ENCODE results near the gene HOMER2. TPM values are rescaled to one million over a fixed set of nuclear protein-coding genes. Genes with fewer than 3 reads are reported as not detected.
"Not testable (repeated sequence)": the region's sequence is repeated elsewhere in the genome, so short reads cannot be mapped to it uniquely, and the experiment has no call there.

The HOMER2 gene
- total RNA-seq, 2 donors from 2014 or later = 2.7 to 3.0 TPM

GRCh38 chr15:82874961-82875360 is 77.6 kb downstream of the HOMER2 start:
- peak; percentile 62 for DNase-seq (ENCODE audit: low spot score)
- intact Hi-C loops (cut with DNase I) = no loop called here

DNA sequence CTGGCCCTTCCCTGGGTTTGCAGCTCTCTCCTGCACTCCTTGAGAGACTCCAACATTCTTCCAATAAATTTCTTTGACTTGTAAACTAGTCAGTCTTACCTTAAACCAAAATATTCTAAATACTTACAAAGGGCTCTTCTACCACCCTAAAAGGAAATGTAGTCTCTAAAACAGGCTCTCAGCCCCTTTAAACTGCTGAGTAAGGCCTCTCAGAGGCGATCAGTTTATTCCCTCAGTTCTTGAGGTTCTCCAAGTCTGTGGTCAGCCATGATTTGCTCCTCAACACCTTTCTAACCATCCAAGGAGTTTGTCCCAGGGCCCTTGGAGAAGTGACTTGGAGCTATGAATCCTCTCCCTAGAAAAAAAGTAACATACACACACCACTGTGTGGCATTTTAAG is 78.3 kb downstream of the HOMER2 start:
- intact Hi-C loops (cut with DNase I) = no loop called here
- peak; percentile 32 for DNase-seq (ENCODE audit: low spot score)

DNA sequence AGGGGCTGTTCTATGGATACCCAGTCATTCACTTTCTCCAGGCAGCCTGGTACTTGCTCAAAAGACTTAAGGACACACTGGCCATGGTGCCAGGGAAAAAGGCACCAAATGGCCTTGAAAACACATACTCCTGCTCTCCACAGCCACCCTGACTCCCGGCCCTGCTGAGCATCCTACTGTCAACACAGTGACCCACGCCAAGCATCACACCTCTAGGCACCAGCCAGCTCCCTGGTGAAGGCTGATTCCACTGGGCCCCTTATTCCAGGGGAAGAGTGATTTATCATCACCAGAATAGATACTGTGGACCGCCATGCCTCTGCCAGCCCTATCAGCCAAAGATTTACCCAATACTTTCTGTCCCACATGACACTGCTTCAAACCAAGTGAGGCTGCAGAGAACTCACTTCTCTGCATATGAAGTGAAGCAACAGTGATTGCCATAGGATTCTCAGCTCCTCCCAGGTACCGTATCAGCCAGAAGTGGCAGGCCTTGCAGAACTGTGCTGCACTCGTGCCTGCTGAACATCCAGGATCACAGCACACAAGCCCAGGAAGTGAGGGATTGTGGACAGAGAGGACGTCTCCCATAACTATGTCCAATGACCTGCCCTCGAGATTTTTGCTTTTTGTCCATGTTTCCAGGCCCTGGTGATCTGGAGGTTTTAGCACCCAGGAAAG is 79.4 kb downstream of the HOMER2 start:
- intact Hi-C loops (cut with DNase I) = no loop called here
- peak; percentile 8 for DNase-seq (ENCODE audit: low spot score)

- peak; percentile 46 for DNase-seq (ENCODE audit: low spot score)
- intact Hi-C loops (cut with DNase I) = no loop called here
Observed at GRCh38 chr15:82871832-82872484, 80.6 kb downstream of the HOMER2 start.

- intact Hi-C loops (cut with DNase I) = no loop called here
- peak; percentile 53 for DNase-seq (ENCODE audit: low spot score)
Observed at GRCh38 chr15:82871358-82871757, 81.2 kb downstream of the HOMER2 start.

DNA sequence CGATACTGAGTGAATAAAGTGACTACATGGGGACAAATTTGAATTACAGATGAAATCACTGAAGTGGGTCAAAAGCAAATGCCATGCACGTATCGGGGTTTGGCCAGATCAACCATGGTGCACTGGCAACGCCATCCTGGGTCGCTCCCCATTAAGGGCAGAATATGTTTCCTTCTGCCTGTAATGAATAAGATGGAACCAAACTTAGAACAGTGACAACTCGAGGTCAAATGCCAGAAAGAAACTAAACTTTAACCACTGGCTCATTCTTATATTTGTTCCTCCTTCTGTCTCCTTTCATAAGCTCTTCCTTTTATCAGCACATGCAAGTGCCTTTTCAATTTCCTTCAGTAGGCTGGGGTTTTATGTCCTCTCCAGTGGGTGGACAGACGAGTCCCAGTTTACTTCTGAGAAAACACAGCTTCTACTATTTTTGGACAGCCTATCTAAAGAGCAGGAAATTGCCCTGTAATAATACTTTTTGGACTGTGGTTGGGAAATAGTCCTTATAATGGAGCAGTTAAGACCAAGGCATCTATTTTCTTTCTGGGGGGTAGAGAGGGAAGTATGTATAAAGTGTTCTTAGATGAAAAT is 81.7 kb downstream of the HOMER2 start:
- DNase-seq (ENCODE audit: low spot score) = no peak
- intact Hi-C loops (cut with DNase I) = no loop called here

DNA sequence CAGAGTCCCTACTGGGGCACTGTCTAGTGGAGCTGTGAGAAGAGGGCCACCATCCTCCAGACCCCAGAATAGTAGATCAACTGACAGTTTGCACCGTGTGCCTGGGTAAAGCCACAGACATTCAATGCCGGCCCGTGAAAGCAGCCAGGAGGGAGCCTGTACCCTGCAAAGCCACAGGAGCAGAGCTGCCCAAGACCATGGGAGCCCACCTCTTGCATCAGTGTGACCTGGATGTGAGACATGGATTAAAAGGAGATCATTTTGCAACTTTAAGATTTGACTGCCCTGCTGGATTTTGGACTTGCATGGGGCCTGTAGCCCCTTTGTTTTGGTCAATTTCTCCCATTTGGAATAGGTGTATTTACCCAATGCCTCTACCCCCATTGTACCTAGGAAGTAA is 86.5 kb downstream of the HOMER2 start:
- peak; percentile 40 for DNase-seq (ENCODE audit: low spot score)
- intact Hi-C loops (cut with DNase I) = not testable (repeated sequence)

DNA sequence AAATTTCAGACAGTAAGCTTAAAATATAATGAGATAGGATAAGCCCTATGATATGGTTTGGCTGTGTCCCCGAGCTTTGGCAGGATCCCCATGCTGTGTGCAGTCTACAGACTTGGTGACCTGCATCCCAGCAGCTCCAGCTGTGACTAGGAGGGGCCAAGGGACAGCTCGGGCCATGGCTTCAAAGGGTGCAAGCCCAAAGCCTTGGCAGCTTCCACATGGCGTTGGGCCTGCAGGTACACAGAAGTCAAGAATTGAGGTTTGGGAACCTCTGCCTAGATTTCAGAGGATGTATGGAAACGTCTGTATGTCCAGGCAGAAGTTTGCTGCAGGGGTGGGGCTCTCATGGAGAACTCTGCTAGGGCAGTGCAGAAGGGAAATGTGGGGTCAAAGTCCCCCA is 86.9 kb downstream of the HOMER2 start:
- DNase-seq (ENCODE audit: low spot score) = peak; percentile 55
- intact Hi-C loops (cut with DNase I) = not testable (repeated sequence)

GRCh38 chr15:82864967-82865366 is 87.6 kb downstream of the HOMER2 start:
- no peak for DNase-seq (ENCODE audit: low spot score)
- intact Hi-C loops (cut with DNase I) = no loop called here

- peak; percentile 43 for DNase-seq (ENCODE audit: low spot score)
Observed at GRCh38 chr15:82862886-82863285, 89.6 kb downstream of the HOMER2 start.

DNA sequence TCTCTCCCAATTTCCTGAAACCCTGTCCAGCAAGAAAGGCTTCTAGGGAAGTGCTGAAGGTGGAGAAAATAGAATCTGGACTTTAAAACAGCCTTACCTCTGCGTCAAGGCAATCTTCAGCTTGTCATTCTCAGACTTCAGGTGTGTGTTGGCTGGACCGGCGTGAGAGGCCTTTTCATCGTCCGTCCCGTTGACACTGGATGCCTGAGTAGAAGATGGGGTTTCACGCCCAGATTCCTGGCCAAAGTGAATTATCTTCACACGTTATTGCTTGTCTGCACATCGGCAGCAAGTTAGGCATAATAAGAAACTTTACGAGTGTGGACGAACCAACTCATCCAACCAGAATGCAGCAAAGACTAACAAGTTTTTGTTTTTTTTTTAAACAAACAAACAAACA is 93.6 kb downstream of the HOMER2 start:
- intact Hi-C loops (cut with DNase I) = no loop called here
- DNase-seq (ENCODE audit: low spot score) = peak; percentile 31

More at GRCh38 chr15:82862886-82863285, 89.6 kb downstream of the HOMER2 start:
- intact Hi-C loops (cut with DNase I) = no loop called here

DNA sequence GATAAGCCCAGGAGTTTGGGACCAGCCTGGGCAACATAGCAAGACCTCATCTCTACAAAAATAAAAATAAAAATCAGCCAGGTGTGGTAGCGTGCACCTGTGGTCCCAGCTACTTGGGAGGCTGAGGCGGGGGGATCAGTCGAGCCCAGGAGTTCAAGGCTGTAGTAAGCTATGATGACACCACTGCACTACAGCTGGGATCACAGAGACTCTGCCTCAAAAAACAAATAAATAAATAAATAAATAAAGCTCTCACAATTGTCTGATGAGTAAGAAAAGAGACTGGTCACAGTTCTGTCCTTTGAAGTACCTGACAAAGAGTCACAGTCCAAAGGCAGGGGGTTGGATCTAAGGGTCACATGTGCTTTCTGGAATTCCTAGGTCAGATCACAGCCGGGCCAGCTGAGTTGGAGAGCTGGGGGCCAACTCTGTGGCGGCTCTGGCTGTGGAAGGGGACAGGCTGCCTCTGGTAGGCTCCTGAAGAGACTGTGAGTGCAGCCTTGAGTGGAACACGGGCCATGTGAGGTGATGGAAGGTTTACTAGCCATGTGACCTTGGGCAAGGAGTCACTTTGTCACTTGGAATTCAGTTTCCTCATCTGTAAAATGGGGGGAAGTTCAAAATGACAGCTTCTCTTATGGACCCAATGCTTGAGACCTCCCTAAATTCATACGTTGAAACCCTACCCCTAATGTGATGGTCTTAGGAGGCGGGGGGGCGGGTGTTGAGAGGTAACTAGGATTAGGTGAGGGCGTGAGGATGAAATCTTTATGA is 95.9 kb downstream of the HOMER2 start:
- DNase-seq (ENCODE audit: low spot score) = peak; percentile 38
- intact Hi-C loops (cut with DNase I) = no loop called here

DNA sequence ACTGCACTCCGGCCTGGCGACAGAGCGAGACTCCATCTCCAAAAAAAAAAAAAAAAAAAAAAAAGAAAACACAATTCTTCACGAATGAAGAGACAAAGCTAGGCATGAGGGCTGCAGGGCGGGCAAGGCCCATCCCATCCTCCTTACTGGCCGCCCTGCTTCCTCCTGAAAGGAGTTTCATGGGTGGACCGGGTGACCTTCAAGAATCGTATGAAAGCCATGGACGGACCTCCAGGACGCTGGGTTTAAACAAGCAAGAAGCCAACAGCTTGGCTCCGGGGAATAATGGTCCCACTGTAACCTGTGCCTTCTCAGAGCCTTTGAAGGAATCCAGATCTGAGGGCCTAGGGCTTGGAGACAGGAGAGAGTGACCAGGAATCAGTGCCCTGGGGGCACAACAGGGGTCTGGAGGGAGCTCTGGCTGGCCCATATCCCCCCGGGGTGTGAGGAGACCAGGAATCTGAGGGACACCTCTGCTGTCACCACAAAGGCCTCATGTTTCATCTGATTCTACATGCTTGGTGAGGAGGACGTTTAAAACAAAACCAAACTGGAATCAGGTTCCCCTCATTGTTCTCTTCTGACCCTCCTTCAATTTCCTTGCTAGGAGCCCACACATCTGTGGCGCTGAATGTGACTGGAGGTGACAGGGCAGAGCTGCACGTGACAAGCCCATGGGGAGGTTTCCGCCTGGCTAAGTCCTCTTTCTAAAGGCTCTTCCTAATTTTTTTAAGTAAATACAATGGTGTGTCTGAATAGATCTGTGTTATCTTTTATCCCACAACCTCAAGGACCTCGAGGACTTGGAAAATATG is 97.0 kb downstream of the HOMER2 start:
- DNase-seq (ENCODE audit: low spot score) = no peak
- intact Hi-C loops (cut with DNase I) = no loop called here

DNA sequence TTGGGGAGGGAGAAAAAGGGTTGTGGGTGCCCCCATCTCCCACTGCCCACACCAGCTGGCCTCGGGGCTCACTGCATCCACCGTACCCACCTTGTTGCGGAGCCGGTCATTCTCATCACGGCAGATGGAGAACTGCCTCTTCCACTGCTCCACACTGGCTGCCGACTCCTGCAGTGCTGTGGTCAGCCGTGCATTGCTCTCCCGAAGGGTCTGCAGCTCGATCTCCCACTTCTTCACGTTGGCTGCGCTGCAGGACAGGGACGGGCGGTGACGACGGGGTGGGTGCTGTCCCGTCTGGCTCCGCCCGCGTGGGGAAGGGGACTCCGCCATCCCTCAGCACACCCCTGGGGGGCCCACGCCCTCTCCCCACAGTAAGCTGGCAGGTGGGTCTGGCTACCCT is 98.0 kb downstream of the HOMER2 start:
- intact Hi-C loops (cut with DNase I) = no loop called here
- DNase-seq (ENCODE audit: low spot score) = no peak

DNA sequence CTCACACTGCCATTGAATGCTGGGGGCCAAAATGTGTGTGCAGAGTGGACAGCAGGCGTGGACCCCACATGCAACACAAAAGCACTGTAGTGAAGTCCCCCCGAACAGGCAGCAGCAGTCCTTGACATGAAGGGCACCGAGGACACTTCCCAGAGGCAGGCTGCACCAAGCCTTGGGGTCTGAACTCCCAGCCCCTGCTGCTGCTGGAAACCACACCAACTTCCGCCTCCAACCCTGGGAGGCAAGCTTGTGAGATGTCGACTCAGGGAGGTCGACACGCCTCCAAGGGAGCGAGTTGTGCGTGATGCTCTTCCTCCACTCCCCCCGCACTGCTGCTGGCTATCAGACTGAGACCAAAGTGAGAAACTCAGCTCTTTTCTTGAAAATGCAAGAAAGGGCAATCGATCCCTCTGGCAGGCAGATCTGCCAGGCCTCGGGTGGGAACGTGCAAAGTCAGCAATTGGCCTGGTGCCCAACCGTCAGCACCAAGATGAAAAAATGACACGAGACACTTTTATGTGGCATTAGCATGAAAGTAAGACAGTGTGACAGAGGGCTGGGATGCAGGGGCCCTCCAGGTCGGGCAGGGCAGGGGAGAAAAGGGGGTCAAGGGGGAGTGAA is 99.5 kb downstream of the HOMER2 start:
- intact Hi-C loops (cut with DNase I) = loop anchor here in 1 of 2 donors (1.0 kb wide), 1 partner anchor 73 kb away; no protein-coding TSS in a partner anchor
- DNase-seq (ENCODE audit: low spot score) = no peak

DNA sequence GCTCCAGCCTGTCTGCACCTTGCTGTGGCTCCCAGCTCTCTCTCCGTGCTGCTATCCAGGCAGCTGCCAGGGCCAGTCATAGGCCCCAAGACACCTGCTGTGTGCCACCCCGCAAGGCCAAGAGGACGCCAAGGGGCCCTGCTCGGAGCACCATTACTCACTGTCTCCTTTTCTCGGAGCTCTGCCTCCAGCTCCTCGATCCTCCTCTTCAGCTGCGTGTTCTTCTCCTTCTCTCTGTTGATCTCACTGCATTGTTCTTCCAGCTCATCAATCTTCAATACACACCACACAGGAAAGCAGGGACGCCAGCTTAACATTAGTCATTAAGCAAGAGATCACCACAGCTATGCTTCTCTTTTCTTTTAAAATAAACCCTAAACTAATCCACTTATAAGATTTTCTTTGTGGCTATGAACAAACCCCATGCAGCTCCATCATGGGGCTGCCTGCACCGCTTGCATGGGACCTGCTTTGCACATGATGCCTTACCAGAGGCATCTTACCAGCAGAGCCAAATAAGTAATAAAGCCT is 100.5 kb downstream of the HOMER2 start:
- no peak for DNase-seq (ENCODE audit: low spot score)
- intact Hi-C loops (cut with DNase I) = no loop called here

DNA sequence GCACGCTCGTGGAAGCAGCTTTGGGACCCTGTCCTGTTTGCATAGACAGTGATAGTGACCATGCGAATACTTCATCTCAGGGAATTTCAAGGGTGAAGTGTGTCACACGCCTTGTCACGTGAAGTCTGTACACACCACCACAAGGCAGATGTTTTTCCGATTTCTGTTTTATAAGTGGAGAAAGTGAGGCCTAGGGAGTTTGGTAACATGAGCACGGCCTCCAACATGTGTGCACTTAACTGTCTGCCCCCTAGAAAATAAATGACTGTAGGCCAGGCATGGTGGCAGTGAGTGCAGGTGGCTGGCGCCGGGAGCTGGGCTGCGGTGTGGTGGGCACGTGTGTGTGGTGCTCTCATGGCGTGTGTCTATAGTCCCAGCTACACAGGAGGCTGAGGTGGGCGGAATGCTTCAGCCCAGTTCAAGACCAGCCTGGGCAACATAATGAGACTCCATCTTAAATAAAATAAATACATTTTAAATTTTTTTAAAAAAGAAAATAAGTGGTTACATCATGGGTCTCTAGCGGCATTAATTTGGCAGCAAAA is 101.1 kb downstream of the HOMER2 start:
- no peak for DNase-seq (ENCODE audit: low spot score)
- intact Hi-C loops (cut with DNase I) = no loop called here

DNA sequence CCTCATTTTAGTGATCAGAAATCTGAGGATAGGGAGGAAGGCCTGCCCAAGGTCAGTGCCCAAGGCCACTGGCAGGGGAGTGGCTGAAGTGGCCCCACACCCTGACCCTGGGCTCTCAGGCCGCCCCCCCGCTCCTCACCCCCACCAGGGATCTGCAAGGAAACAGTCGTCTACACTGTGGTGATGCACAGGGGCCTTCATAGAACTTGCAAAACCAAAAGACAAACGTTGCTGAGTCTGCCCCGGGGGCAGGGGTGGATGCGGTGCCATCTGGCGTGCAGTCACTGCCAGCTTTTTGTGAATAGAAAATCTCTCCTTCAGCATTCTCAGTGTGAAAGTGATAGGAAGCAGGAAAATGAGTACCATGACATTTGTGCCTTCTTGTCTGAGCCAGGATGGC is 101.8 kb downstream of the HOMER2 start:
- intact Hi-C loops (cut with DNase I) = no loop called here
- DNase-seq (ENCODE audit: low spot score) = no peak
